Glomerular visceral epithelial cell (primary cell): ENCODE results near the gene GALNTL6.

ENCODE experiments used
- DNase-seq: peaks from one replicate; pipeline ENCODE4 v3.0.0-alpha.2; 2016; ENCODE audit errors: extremely low spot score

The GALNTL6 gene

GRCh38 chr4:172007889-172008288, 194.7 kb downstream of the GALNTL6 start:
- DNase-seq: no peak

GRCh38 chr4:172009446-172010230, 196.4 kb downstream of the GALNTL6 start:
- DNase-seq: peak; percentile 24

- DNase-seq: no peak
Measured at GRCh38 chr4:172011196-172011595, 198.0 kb downstream of the GALNTL6 start.

- DNase-seq: no peak
Measured at GRCh38 chr4:172018358-172018757, 205.2 kb downstream of the GALNTL6 start.

- no peak for DNase-seq
Measured at GRCh38 chr4:172035562-172035961, 222.4 kb downstream of the GALNTL6 start.

- DNase-seq: no peak
Measured at GRCh38 chr4:172040766-172041165, 227.6 kb downstream of the GALNTL6 start.

- peak; percentile 31 for DNase-seq
Measured at GRCh38 chr4:172042714-172043114, 229.5 kb downstream of the GALNTL6 start.

- no peak for DNase-seq
Measured at GRCh38 chr4:172045981-172046380, 232.8 kb downstream of the GALNTL6 start.

GRCh38 chr4:172048666-172049065, 235.5 kb downstream of the GALNTL6 start:
- no peak for DNase-seq

GRCh38 chr4:172050911-172051310, 237.7 kb downstream of the GALNTL6 start:
- DNase-seq: no peak

- no peak for DNase-seq
Measured at GRCh38 chr4:172055046-172055445, 241.8 kb downstream of the GALNTL6 start.

- DNase-seq: no peak
Measured at GRCh38 chr4:172055498-172055897, 242.3 kb downstream of the GALNTL6 start.

GRCh38 chr4:172061204-172061603, 248.0 kb downstream of the GALNTL6 start:
- DNase-seq: no peak

GRCh38 chr4:172068506-172068905, 255.3 kb downstream of the GALNTL6 start:
- DNase-seq: no peak

- DNase-seq: no peak
Measured at GRCh38 chr4:172073590-172073989, 260.4 kb downstream of the GALNTL6 start.

GRCh38 chr4:172083272-172083671, 270.1 kb downstream of the GALNTL6 start:
- no peak for DNase-seq

GRCh38 chr4:172088556-172088955, 275.4 kb downstream of the GALNTL6 start:
- DNase-seq: no peak

- DNase-seq: no peak
Measured at GRCh38 chr4:172095161-172095560, 282.0 kb downstream of the GALNTL6 start.

GRCh38 chr4:172096786-172097185, 283.6 kb downstream of the GALNTL6 start:
- DNase-seq: no peak

- DNase-seq: no peak
Measured at GRCh38 chr4:172099376-172099775, 286.2 kb downstream of the GALNTL6 start.

GRCh38 chr4:172103456-172103855, 290.3 kb downstream of the GALNTL6 start:
- DNase-seq: no peak

GRCh38 chr4:172104539-172104938, 291.3 kb downstream of the GALNTL6 start:
- no peak for DNase-seq

- no peak for DNase-seq
Measured at GRCh38 chr4:172105918-172106317, 292.7 kb downstream of the GALNTL6 start.

- no peak for DNase-seq
Measured at GRCh38 chr4:172109466-172109865, 296.3 kb downstream of the GALNTL6 start.
